Neural cell (in vitro differentiated cells): ENCODE data around the gene DYRK4. TPM values are rescaled to one million over a fixed set of nuclear protein-coding genes. Genes with fewer than 3 reads are reported as not detected.
A peak's percentile ranks its signal among the peaks of the same experiment; 100 is the strongest.

Experiments used
- H2AFZ ChIP-seq: fragments of 200-600, 300-800 bp; sonication (generic), shearing (Covaris generic); 2 replicates; pipeline ENCODE4 v1.6.0; 2014; ENCODE audit warnings: low read depth, mild to moderate bottlenecking, antibody characterized with exemption, low read length, moderate library complexity
- H3F3A ChIP-seq: fragments of 200-600 bp; shearing (Covaris generic); 2 replicates; pipeline ENCODE4 v1.6.1; 2016; ENCODE audit warnings: mild to moderate bottlenecking, moderate library complexity, mixed read lengths, antibody characterized with exemption, low read length; ENCODE audit not compliant: insufficient read depth, poor library complexity, severe bottlenecking
- H3K27ac ChIP-seq: fragments of 200-600, 300-800 bp; sonication (generic), shearing (Covaris generic); 2 replicates; pipeline ENCODE4 v1.5.1; 2014; ENCODE audit warnings: mild to moderate bottlenecking, low read length, moderate library complexity
- H3K27me3 ChIP-seq: fragments of 300-800, 200-600 bp; sonication (generic), shearing (Covaris generic); 2 replicates; pipeline ENCODE4 v1.6.0; 2014; ENCODE audit warnings: mild to moderate bottlenecking, low read depth, low read length, moderate library complexity; ENCODE audit not compliant: insufficient read depth
- H3K36me3 ChIP-seq: fragments of 300-800, 200-600 bp; sonication (generic), shearing (Covaris generic); 2 replicates; pipeline ENCODE4 v1.5.1; 2014; ENCODE audit warnings: mild to moderate bottlenecking, antibody characterized with exemption, low read length, moderate library complexity; ENCODE audit not compliant: insufficient read depth
- H3K4me2 ChIP-seq: fragments of 300-800, 200-600 bp; sonication (generic), shearing (Covaris generic); 2 replicates; pipeline ENCODE4 v1.6.0; 2014; ENCODE audit warnings: mild to moderate bottlenecking, low read length
- H3K4me3 ChIP-seq: fragments of 300-800, 200-600 bp; sonication (generic), shearing (Covaris generic); 2 replicates; pipeline ENCODE4 v1.5.1; 2014; ENCODE audit warnings: mild to moderate bottlenecking, low read length, moderate library complexity
- H3K79me2 ChIP-seq: fragments of 200-600 bp; shearing (Covaris generic); replicated peaks from 2 replicates; pipeline ENCODE4 v1.6.0; 2014; ENCODE audit warnings: mild to moderate bottlenecking, low read length, moderate library complexity; ENCODE audit not compliant: insufficient read depth
- H3K9ac ChIP-seq: fragments of 300-800, 200-600 bp; sonication (generic), shearing (Covaris generic); 2 replicates; pipeline ENCODE4 v1.6.1; 2016; ENCODE audit warnings: mild to moderate bottlenecking, low read length, mixed read lengths
- H3K9me2 ChIP-seq: fragments of 200-600 bp; shearing (Covaris generic); 2 replicates; pipeline ENCODE4 v1.6.1; 2016; ENCODE audit warnings: mild to moderate bottlenecking, low read length, mixed read lengths; ENCODE audit not compliant: insufficient read depth
- H3K9me3 ChIP-seq: fragments of 200-600, 300-800 bp; sonication (generic), shearing (Covaris generic); 2 replicates; pipeline ENCODE4 v1.6.1; 2016; ENCODE audit warnings: mild to moderate bottlenecking, mixed run types, low read length, moderate library complexity, mixed read lengths
- H4K20me1 ChIP-seq: fragments of 200-600 bp; shearing (Covaris generic); 2 replicates; pipeline ENCODE4 v1.6.1; 2016; ENCODE audit warnings: mild to moderate bottlenecking, mixed run types; ENCODE audit not compliant: insufficient read depth
- EP300 ChIP-seq: fragments of 450-650 bp; conservative IDR thresholded peaks from 2 replicates; pipeline ENCODE4 v1.6.1; 2014; ENCODE audit warnings: antibody characterized with exemption, mild to moderate bottlenecking, moderate library complexity; ENCODE audit not compliant: poor library complexity, severe bottlenecking
- EZH2 ChIP-seq: fragments of 200-600, 300-800 bp; shearing (Covaris generic), sonication (generic); IDR thresholded peaks from 2 replicates; pipeline ENCODE4 v1.6.1; 2014; ENCODE audit warnings: antibody characterized with exemption, low read length, borderline replicate concordance, mild to moderate bottlenecking; ENCODE audit not compliant: insufficient read depth, poor library complexity, severe bottlenecking
- MXI1 ChIP-seq: fragments of 450-650 bp; conservative IDR thresholded peaks from 2 replicates; pipeline ENCODE4 v1.6.1; 2014; ENCODE audit warnings: antibody characterized with exemption, mild to moderate bottlenecking; ENCODE audit not compliant: poor library complexity, severe bottlenecking
- POLR2AphosphoS5 ChIP-seq: IDR thresholded peaks from 2 replicates; pipeline ENCODE4 v1.6.1; 2012
- RAD21 ChIP-seq: fragments of 450-650 bp; conservative IDR thresholded peaks from 2 replicates; pipeline ENCODE4 v1.6.1; 2014; ENCODE audit warnings: antibody characterized with exemption, mild to moderate bottlenecking, moderate library complexity
- SMC3 ChIP-seq: fragments of 450-650 bp; conservative IDR thresholded peaks from 2 replicates; pipeline ENCODE4 v1.6.1; 2014; ENCODE audit warnings: antibody characterized with exemption, mild to moderate bottlenecking, moderate library complexity; ENCODE audit not compliant: poor library complexity
- TAF1 ChIP-seq: IDR thresholded peaks from 2 replicates; pipeline ENCODE4 v1.6.1; 2012; ENCODE audit warnings: low read depth
- polyA plus RNA-seq: library from polyadenylated mRNA; depleted of rRNA; stranded (reverse); fragments of >200 nt; gene quantifications from 2 replicates; pipeline ENCODE4 v1.2.3, GENCODE V29; 2014
- TF ChIP-seq, protein P1 (sequence below): IDR thresholded peaks from 2 replicates; pipeline ENCODE4 v1.6.1; 2012; ENCODE audit warnings: borderline replicate concordance
- TF ChIP-seq, protein P2 (sequence below): fragments of 450-650 bp; IDR thresholded peaks from 2 replicates; pipeline ENCODE4 v1.5.1; 2014; ENCODE audit warnings: antibody characterized with exemption, mild to moderate bottlenecking, moderate library complexity; ENCODE audit not compliant: poor library complexity, severe bottlenecking

The DYRK4 gene
- polyA plus RNA-seq, 1 donor from 2014 or later = 13.2 TPM

DNA sequence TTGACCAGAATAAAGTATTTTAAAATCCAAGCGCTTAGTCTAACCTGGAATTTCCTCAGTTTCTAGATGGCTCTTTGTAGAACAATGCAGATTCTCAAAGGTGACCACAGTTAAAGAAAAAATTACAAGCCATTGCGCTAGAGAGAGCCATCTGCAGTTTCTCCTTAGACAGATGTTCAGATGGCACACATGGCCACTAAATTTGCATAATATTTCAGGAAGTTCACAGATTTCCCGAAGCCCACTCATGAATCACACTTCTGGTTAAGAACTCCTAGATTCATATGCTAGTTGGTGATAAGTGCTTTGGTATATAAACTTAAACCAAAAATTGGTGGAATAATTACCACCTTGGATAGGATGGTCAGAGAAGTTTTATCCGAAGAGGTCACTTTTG, 86.1 kb downstream of the DYRK4 start:
- peaks cover 4% of the 10 kb centered on the region for H3F3A ChIP-seq
- peak overlapping the region; percentile 94 for H3K27ac ChIP-seq
- no peaks in the 10 kb centered on the region for H3K9me3 ChIP-seq
- no peaks in the 10 kb centered on the region for H3K36me3 ChIP-seq
- H4K20me1 ChIP-seq = no peaks in the 10 kb centered on the region
- peak overlapping the region; percentile 89 for H3K9ac ChIP-seq
- H3K27me3 ChIP-seq = no peaks in the 10 kb centered on the region
- peaks cover 38% of the 10 kb centered on the region for H3K79me2 ChIP-seq
- TF ChIP-seq SMC3 = no peak
- H3K4me3 ChIP-seq = peak overlapping the region; percentile 69
- peak overlapping the region; percentile 98 for H2AFZ ChIP-seq
- no peaks in the 10 kb centered on the region for H3K9me2 ChIP-seq
- peak overlapping the region; percentile 94 for H3K4me2 ChIP-seq

DNA sequence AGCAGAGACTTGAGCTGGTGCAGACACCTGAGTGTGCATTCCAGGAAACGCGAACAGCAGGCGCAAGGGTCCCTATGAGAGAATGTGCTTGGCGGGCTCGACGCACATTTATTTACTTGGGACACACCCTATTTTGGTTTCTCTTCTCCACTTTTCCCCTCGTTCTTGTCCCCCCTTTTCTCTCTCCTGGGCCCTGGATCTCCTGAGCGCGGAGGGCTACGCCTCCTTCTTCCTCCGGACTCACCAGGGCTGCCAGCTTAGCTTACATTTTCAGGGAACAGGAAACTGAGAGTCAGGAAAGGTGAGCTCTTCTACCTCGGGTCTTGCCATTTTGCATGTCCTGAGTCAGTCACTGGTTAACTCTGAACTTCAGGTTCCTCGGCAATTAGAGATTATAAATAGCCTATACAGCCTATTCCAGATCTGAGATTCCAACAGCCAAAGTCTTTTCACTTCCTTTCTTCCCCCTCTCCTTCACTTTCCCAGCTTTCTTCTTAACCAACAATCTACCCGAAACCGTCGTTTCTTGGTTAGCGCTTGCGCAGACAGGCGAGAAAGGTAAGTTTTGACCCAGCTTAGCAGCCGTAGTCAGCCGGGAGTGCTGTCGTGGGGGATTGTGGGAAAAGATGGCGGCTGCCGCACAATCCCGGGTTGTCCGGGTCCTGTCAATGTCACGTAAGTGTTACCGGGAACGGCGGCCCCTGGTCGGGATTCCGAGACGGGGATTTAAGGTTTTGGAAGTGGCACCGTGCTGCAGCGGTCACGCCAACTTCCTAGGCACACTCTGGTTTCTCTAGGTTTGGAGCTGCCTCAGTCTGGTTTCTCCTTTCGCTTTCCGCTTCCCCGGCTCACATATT, 86.7 kb downstream of the DYRK4 start, which contains the start of the genes AKAP3 and NDUFA9:
Gene AKAP3, minus strand, starts transcription at position 551 of the 857 bp plus-strand sequence. CDS start 10,855 bp downstream, outside the sequence.
Gene NDUFA9, plus strand, starts transcription at position 614 of the 857 bp plus-strand sequence. Its CDS starts 13 bp downstream, at position 627.
- H2AFZ ChIP-seq = peak within 1 kb of the TSS; percentile 98
- peak within 1 kb of the TSS; percentile 94 for H3K4me2 ChIP-seq
- H3F3A ChIP-seq = peaks cover 4% of the 10 kb centered on the region
- H4K20me1 ChIP-seq = no peaks in the 10 kb centered on the region
- TF ChIP-seq TAF1 (peak; percentile 97), EP300 (peak; percentile 65), RAD21 (no peak), EZH2 (no peak), POLR2AphosphoS5 (peak; percentile 94), MXI1 (peak; percentile 81), SMC3 (peak; percentile 46)
- TF ChIP-seq, protein P1, sequence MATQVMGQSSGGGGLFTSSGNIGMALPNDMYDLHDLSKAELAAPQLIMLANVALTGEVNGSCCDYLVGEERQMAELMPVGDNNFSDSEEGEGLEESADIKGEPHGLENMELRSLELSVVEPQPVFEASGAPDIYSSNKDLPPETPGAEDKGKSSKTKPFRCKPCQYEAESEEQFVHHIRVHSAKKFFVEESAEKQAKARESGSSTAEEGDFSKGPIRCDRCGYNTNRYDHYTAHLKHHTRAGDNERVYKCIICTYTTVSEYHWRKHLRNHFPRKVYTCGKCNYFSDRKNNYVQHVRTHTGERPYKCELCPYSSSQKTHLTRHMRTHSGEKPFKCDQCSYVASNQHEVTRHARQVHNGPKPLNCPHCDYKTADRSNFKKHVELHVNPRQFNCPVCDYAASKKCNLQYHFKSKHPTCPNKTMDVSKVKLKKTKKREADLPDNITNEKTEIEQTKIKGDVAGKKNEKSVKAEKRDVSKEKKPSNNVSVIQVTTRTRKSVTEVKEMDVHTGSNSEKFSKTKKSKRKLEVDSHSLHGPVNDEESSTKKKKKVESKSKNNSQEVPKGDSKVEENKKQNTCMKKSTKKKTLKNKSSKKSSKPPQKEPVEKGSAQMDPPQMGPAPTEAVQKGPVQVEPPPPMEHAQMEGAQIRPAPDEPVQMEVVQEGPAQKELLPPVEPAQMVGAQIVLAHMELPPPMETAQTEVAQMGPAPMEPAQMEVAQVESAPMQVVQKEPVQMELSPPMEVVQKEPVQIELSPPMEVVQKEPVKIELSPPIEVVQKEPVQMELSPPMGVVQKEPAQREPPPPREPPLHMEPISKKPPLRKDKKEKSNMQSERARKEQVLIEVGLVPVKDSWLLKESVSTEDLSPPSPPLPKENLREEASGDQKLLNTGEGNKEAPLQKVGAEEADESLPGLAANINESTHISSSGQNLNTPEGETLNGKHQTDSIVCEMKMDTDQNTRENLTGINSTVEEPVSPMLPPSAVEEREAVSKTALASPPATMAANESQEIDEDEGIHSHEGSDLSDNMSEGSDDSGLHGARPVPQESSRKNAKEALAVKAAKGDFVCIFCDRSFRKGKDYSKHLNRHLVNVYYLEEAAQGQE = peak; percentile 93
- TF ChIP-seq, protein P2, sequence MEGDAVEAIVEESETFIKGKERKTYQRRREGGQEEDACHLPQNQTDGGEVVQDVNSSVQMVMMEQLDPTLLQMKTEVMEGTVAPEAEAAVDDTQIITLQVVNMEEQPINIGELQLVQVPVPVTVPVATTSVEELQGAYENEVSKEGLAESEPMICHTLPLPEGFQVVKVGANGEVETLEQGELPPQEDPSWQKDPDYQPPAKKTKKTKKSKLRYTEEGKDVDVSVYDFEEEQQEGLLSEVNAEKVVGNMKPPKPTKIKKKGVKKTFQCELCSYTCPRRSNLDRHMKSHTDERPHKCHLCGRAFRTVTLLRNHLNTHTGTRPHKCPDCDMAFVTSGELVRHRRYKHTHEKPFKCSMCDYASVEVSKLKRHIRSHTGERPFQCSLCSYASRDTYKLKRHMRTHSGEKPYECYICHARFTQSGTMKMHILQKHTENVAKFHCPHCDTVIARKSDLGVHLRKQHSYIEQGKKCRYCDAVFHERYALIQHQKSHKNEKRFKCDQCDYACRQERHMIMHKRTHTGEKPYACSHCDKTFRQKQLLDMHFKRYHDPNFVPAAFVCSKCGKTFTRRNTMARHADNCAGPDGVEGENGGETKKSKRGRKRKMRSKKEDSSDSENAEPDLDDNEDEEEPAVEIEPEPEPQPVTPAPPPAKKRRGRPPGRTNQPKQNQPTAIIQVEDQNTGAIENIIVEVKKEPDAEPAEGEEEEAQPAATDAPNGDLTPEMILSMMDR = no peak
- H3K9me3 ChIP-seq = no peaks in the 10 kb centered on the region
- no peaks in the 10 kb centered on the region for H3K27me3 ChIP-seq
- peak within 1 kb of the TSS; percentile 94 for H3K27ac ChIP-seq
- peaks cover 41% of the 10 kb centered on the region for H3K79me2 ChIP-seq
- H3K36me3 ChIP-seq = no peaks in the 10 kb centered on the region
- H3K4me3 ChIP-seq = peak within 1 kb of the TSS; percentile 69
- peak within 1 kb of the TSS; percentile 89 for H3K9ac ChIP-seq
- H3K9me2 ChIP-seq = no peaks in the 10 kb centered on the region
